Right kidney (tissue), 9 donors: ENCODE results near the gene PKN3.
"Not testable (repeated sequence)": the region's sequence is repeated elsewhere in the genome, so short reads cannot be mapped to it uniquely, and the experiment has no call there.

Experiments used
- DNase-seq: peaks from one replicate; pipeline ENCODE4 v3.0.0-alpha.2; 2016
- long read RNA-seq, 8 donors: transcript quantifications; one replicate each; lab custom pipeline, GENCODE V29; 2026

PKN3 gene
- long read RNA-seq, donor 1: 0 reads
- long read RNA-seq, donor 2: 0 reads
- long read RNA-seq, donor 3: 0 reads
- long read RNA-seq, donor 4: 0 reads
- long read RNA-seq, donor 5, partial matches to known transcripts: 31 of 32 reads
- long read RNA-seq, donor 5, other reads (novel, unspliced or antisense): 0 of 32 reads
- long read RNA-seq, donor 6: 0 reads
- long read RNA-seq, donor 7, partial matches to known transcripts: 18 of 52 reads
- long read RNA-seq, donor 7, other reads (novel, unspliced or antisense): 34 of 52 reads
- long read RNA-seq, donor 8: 0 reads

DNA sequence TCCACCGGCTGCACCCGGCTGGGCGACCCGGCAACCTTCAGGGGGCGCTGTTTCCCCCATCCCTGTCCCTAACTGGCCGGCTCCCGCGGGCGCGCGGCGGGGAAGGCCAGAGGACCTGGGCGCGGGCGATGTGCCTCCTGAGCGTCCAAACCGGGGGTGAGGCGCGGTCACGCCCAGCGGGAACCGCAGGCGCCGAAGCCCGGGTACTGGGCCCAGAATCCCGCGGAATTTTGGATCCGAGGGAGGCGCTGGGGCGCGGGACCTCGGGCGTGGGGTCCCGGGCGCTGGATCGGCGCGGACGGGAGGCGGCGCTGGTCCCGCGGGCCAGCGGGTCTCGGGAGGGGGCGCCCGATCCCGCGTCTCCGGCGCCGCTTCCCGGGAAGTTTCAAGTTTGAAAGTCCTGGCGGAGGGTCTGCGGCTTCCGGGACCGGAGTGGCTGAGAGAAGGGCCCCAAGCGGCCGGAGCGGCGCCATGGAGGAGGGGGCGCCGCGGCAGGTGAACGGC lies at the start of gene PKN3:
PKN3 (plus strand) TSS at position 59 of the 504 bp plus-strand sequence; CDS start at position 472, 413 bp downstream.
- peak; percentile 98 for DNase-seq

DNA sequence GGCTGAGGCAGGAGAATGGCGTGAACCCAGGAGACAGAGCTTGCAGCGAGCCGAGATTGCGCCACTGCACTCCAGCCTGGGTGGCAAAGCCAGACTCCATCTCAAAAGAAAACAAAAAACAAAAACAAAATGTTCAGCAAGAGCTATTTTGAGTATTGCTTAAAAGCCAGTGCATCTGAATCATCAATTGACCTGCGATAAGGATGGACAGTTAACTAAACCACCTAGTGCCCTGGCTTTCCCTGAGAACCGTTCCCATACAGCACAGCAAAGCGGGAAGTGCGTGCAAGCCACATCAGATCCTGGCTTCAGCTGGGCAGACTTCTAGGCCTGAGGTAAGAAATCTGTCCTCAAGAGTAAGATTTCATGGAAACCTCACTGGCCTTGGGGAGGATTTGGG lies 48.4 kb upstream of the PKN3 start:
- no peak for DNase-seq

DNA sequence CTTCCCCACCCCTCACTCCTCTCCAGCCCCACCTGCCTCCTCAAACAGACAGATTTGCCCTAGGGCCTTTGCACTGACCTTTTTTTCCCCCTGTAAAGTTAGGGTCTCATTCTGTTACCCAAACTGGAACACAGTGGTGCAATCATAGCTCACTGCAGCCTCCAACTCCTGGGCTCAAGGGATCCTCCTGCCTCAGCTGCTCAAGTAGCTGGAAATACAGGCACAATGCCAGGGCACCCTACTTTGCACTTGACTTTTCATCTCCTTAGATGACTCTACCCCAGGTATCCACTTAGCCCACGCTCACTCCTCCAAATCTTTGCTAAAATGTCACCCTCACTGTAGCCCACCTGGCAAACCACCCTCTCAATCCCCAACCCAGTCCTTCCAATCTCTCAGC lies 47.8 kb upstream of the PKN3 start:
- DNase-seq: no peak

DNA sequence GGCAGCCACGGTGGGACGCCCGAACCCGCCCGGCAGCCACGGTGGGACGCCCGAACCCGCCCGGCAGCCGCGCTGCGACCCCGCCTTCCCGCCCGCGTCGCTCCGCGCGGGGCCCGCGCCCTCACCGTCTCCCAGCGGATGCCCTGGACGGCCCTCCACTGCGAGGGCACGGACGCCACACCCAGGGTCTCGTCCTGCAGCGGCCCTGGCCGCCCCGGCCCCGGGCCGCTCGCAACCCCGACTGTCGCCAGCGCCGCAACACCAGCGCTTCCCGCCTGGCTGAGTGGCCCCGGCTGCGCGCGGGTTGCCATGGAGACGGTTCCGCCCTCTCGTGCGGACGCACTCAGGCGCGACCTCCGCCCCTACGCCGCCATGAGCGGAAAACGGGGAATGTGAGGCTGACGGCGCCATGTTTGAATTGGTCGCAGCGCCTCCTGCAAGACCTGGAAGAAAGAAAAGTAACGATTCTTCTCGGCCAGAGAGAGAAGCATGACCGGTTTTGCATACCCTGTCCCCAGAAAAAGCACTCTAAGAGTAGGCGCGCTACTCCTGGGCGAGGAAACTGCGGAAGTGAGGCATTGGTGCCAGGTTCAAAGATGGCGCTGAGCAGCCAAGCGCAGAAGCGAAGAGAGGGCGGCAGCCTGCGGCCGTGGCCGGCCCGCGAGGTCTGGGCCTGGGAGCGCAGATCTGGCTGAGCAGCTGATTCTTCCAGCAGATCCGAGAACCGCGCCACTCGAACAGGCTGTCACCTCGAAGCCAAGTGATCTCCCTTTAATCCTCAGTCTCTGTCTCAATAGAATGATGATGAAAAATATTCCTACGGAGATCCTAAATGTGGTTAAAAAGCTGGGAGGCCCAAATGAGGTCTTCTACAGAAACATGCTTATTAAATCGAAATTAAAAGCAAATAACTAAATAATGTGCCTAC lies 45.6 kb upstream of the PKN3 start, which contains the start of gene DYNC2I2:
DYNC2I2 (minus strand) TSS at position 432 of the 928 bp plus-strand sequence; CDS start at position 311, 121 bp downstream.
- DNase-seq: peak; percentile 100

DNA sequence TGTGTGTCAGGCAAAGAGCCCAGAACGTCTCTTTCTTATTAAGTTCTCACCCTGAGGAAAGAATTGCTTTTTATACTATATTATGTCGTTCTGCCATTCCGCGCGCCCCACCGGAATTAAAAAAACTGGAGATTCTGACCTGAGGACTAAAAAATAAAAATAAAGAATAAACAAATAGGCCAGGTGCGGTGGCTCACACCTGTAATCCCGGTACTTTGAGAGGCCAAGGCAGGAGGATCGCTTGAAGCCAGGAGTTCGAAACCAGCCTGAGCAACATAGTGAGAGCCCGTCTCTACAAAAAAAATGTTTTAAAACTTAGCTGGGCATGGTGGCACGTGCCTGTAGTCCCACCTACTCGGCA lies 45.0 kb upstream of the PKN3 start:
- no peak for DNase-seq

DNA sequence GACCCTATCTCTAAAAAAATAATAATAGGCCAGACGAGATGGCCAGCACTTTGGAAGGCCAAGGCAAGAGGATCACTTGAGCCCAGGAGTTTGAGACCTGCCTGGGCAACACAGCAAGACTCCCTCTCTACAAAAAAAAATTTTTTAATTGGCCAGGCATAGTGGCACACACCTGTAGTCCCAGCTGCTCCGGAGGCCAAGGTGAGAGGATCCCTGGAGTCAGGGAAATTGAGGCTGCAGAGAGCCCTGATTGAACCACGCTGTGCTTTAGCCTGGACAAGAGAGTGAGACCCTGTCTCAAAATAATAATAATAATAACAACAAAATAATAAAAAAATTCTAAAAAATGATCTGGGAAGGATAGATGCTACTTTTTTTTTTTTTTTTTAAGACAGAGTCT lies 44.5 kb upstream of the PKN3 start:
- DNase-seq: no peak

DNA sequence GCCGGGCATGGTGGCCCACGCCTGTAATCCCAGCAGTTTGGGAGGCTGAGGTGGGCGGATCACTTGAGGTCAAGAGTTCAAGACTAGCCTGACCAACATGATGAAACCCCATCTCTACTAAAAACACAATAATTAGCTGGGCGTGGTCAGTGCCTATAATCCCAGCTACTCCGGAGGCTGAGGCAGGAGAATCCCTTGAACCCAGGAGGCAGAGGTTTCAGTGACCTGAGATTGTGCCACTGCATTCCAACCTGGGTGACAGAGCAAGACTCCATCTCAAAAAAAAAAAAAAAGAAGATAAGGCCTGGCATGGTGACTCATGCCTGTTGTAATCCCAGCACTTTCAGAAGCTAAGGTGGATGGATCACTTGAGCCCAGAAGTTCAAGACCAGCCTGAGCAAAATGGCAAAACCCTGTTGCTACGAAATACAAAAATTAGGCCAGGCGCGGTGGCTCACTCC lies 35.8 kb upstream of the PKN3 start:
- not testable (repeated sequence) for DNase-seq

DNA sequence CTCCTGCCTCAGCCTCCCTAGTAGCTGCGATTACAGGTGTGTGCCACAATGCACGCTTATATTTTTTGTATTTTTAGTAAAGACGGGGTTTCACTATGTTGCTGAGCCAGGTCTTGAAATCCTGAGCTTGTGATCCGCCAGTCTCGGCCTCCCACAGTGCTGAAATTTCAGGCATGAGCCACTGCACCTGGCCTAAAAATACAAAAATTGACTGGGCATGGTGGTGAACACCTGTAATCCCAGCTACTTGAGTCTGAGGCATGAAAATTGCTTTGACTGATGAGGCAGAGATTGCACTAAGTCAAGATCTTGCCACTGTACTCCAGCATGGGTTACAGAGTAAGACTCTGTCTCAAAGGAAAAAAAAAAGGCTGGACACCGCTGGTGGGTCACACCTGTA lies 32.5 kb upstream of the PKN3 start:
- no peak for DNase-seq

DNA sequence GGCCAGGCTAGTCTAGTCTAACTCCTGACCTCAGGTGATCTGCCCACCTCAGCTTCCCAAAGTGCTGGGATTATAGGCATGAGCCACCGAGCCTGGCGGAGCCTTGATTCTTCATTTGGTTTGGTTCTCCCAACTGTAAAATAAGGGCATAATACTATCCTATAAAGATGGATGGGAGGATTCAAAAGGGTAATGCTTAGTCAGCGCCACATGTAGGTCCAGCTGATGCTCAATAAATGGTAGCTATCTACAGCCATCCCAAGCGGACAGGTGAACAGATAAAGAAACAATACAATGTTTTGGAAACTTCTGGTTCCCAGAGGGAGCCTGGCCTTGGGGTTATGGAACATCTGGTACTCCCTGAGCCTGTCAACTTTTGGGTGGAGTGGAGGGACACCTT lies 26.9 kb upstream of the PKN3 start:
- DNase-seq: no peak

DNA sequence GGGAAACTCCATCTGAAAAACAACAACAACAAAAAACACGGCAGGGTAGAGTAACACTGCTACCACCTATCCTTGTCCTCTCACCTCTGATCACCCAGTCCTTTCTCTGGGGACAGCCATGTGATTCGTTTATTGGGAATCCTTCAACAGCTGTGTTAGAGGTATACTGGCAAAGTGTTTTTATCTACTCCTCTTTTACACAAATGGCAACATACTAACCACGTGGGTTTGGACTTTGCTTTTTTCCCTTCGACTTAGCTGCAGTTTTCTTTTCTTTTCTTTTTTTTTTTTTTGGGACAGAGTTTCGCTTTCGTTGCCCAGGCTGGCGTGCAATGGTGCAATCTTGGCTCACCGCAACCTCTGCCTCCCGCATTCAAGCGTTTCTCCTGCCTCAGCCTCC lies 24.5 kb upstream of the PKN3 start:
- no peak for DNase-seq

DNA sequence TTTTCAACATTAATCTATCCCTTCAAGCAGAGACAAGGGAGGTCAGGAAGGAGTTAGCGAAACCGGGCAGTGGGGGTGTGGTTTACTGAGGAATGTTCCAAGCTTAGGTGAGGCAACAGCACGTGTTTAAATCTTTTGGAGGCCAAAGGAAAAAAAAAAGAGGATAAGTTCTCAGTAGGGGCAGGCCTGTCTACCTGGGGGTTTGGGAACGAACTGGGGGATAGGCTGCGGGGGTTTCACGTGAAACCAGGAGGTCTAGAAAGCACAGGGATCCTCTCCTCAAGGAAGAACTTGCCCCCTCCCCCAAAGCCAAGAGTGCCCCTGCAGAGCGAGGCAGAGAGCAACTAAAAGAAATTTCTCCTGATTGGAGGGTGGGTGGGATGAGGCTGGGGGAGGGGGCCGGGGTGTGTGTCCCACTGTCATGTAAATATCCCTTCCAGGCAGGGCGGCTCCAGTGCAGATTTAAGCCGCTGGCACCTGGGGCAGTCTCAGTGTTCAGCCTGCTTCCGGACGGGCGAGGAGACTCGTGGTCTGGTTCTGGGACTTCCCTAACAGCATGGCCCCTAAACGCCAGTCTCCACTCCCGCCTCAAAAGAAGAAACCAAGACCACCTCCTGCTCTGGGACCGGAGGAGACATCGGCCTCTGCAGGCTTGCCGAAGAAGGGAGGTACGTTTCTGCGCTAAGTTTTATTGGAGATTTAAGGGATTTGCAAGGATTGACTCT lies 18.8 kb upstream of the PKN3 start:
- DNase-seq: peak; percentile 42

DNA sequence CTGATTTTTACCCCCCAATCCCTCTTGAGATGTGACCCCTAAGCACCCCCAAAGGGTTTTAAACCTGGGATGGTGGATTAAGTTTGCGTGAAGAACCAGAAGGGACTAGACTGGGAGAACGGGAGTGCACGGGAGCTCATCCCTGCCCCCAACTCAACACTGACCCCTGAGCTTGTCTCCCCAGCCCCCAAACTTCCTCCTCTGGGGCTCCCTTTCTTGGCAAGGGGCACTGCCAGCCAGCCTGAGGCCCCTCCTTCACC lies 18.3 kb upstream of the PKN3 start:
- DNase-seq: no peak

DNA sequence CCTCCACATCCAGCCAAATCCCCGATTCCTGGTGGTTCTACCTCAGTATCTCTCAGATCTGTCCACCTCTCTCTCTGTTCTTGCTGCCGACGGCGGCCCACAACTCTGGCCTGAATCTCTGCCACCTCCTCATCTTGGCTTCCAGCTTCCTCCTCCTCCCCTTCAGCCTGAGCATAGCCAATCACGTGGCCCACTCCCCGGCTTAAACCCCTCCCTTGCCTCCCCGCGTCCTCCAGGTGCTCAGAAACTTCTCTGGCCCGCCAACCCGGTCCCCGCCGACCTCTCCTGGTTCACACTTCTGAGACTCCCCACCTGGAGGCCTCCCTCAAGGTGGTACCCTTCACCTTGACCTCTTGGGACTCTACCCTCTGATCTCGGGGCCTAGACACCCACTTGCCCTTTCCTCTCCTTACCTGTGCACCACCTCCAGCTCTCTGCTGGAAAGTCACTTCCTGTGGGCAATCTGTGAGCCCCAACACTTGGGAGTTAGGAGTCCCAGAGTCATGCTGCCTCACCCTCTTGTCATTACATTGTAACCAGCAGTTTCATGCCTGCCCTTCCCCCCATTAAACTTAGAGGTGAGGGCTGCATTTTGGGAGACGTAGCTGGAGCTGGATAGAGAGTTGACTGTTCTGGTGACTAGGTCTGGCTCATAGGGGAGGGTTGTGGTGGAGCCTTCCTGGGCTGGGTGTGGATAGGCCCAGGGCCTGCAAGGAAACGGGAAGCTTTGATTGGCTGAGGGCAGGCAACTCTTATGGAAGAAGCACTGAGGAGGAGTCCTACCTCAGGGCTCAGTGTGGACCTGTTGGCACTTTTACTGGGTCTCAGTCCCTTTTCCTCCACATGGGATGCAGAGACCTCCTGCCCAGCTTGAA lies 17.7 kb upstream of the PKN3 start:
- DNase-seq: peak; percentile 83

DNA sequence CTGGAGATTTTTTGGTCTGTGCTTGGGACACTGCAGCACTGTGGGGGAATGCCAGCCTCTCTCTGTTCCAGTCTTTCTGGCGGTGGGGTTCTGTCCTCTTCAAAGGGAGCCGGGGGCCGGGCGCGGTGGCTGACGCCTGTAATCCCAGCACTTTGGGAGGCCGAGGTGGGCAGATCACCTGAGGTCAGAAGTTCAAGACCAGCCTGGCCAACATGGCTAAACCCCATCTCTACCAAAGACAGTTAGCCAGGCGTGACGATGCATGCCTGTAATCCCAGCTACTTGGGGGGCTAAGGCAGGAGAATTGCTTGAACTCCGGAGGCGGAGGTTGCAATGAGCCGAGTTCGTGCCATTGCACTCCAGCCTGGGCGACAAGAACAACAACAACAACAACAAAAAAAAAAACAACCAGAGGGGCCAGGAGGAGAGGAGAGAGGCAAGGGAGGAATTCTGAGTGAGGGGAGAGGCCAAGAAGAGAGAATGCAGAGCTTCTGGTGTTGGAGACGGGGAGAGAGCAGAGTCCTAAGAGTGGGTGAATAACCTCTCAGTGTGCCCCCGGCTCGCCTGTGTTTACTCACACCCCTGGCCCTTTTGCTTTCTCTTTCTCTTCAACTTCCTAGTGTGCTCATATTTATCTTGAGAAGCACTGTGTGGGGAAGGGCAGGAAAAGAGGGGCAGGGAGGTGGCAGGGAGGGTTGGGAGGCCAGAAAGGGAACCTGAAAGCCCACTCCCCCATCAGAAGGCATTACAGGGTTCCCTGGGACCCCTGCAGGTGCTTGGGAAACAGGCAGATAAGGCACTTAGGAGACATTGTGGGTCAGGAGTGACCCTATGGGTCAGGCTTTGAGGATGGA lies 16.4 kb upstream of the PKN3 start:
- no peak for DNase-seq

DNA sequence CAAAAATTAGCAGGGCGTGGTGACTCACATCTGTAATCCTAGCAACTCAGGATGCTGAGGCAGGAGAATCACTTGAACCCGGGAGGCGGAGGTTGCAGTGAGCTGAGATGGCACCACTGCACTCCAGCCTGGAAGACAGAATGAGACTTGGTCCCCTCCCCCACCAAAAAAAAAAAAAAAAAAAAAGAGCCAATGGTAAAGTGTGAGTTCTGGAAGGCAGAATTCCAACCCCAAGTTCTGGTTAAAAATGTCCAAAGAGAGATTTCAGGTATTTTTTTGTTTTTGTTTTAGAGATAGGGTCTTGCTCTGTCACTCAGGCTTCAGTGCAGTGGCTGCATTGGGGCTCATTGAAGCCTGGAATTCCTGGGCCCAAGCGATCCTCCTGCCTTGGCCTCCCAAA lies 14.8 kb upstream of the PKN3 start:
- DNase-seq: no peak

DNA sequence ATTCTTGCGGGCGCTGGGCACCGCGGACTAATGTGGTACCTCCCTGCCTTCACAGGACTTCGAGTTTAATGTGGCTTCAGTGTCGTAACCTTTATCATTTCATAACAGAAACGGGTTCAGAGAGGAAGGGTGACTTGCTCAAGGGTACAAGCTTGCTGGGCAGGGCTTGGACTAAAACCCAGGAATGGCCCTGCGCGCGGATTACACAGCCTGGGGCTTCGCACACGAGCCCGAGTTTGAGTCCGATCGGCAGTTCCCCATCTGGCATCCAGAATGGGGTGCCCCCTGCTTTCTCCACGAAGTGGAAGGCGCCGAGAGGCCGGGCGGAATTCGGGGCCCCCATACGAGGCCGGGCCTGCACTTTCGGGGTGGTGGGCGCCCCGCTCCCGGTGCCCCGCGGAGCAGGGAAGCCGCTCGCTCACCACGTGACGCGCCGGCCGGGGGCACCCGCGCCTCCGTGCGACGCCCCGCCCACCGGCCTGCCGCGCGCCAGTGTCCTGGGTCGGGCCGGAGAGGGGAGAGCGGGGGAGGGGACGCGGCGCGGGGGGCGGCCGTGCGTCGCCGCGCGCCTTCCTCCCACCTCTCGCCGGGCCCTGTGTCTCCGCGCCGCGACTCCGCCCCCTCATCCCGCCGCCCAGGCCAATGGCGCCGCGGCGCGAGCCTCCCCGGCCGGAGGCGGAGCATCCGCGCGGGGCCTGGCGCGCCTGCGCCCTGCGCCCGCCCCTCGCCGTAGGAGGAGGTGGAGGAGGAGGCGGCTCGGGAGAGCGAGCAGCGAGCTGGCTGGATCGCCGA lies 13.6 kb upstream of the PKN3 start, which contains the start of gene SET:
SET (plus strand) TSS at position 722 of the 792 bp plus-strand sequence. CDS start 361 bp downstream, outside the sequence.
- DNase-seq: peak; percentile 92

DNA sequence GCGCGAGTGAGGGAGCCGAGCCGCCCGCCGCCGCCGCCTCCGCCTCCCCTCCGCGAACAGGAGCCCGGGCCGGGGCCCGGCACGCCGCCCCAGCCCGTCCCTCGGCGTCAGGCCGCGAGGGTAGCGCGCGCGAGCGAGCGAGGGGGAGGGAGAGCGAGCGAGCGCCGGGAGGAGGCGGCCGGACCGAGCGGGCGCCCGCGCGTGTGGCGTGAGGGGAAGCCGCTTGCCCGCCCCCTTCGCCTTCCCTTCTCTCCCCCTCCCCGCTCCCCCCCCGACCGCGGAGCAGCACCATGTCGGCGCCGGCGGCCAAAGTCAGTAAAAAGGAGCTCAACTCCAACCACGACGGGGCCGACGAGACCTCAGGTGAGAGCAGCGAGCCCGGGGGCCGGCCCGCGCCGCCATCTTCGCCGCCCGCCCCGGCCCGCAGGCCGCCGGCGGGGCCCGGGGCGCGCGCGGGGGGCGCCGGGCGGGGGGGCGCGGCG lies 13.0 kb upstream of the PKN3 start:
- peak; percentile 22 for DNase-seq

DNA sequence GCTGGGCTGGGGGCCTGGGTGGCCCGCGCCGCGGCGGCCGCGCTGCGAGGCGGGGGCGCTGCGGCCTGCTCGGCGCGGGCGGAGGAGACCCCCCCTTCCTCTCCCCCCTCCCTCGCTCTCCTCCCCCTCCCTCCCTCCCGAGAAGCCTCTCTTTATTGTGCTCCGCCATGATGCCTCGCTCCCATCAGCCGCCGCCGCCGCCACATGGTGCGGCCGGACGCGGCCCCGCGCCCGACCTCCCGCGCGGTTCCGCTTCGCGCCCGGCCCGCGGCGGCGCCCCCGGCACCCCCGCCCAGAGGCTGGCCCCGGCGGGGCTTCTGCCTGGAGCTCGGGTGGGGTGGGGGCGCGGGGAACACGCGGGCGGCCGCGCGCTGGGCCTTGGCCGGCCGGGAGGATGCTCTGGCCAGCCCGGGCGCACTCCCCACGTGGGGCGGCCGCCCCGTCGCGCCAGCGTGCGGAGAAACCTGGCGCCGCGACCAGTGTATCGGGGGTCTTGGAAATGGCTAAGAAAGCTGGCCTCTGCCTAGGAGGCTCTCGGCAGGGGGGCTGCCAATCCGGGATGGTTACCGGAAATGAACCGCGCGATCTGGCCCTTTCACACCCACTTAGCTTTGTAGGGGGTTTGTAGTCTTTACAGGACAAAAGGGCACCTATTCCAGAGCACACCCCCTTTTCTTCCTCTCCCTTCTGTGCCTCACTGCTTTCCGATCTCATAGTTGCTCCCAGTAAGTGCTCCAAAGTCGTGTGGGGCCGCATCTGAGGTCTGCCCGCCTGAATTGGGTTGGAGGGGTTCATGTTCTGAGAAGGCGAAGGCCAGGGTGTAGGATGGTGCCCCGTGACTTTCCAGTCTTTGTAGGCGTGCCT lies 12.3 kb upstream of the PKN3 start:
- peak; percentile 41 for DNase-seq

DNA sequence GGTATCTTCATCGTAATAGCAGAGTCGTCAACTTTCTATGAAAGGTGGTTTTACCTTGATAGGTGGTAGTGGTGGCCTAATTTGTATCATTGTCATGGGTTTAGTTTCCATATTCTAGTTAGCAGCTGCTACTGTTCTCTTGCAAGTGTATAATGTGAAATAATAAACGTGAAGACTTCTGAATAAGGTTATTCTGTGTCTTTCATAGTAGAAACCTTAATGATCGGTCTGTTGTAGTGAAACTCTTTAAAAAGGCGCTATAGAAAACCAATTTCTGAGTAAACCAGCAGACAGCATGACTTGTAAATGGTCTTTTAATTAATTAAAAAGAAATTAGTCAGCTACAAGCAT lies 11.6 kb upstream of the PKN3 start:
- DNase-seq: no peak
